ENCODE measurements around the gene CAB39L. TPM values are rescaled to one million over a fixed set of nuclear protein-coding genes. Genes with fewer than 3 reads are reported as not detected.

Gene CAB39L
- polyA plus RNA-seq, 1 donor from 2014 or later = 40.3 TPM

DNA sequence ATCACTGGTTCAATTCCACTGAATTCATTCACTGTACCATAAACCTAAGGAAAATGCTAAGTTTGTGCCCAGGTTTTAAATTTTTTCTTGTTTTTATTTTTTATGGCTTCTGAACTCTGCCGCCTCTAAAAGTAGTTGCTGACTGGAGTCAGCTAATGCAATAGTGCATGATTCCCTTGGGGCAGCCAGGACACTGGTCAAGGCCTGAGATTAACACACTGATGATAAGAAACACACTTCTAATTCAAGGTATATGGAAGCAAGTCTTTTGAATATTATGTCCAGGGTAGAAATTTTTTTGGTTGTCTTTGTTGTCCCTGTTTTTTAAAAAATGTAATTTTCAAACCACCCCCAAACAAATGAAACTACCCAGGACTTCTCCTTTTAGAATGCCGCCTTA lies 123.9 kb downstream of the CAB39L start:
- no peaks in the 10 kb centered on the region for H3K9me2 ChIP-seq (ENCODE audit: insufficient read depth, low read length)
- H3K9me3 ChIP-seq (ENCODE audit: low read length) = no peaks in the 10 kb centered on the region
- no peak overlapping the region for H3K27ac ChIP-seq (ENCODE audit: low read length)
- H2AFZ ChIP-seq (ENCODE audit: low read depth, low read length) = no peak overlapping the region
- no peaks in the 10 kb centered on the region for H3K36me3 ChIP-seq (ENCODE audit: insufficient read depth, low read length)
- H3K4me2 ChIP-seq (ENCODE audit: low read length) = no peak overlapping the region
- no peaks in the 10 kb centered on the region for H3K27me3 ChIP-seq (ENCODE audit: insufficient read depth, low read depth, low read length)
- no peak overlapping the region for H3K4me3 ChIP-seq (ENCODE audit: low read length)
- no peaks in the 10 kb centered on the region for H4K20me1 ChIP-seq (ENCODE audit: insufficient read depth)
- no peaks in the 10 kb centered on the region for H3K79me2 ChIP-seq (replicated peaks; ENCODE audit: insufficient read depth, low read length)
- TF ChIP-seq TAF1 (IDR thresholded peaks at IDR 0.05; ENCODE audit: low read depth) = no peak
- no peak for TF ChIP-seq MXI1 (conservative IDR thresholded peaks at IDR 0.05; ENCODE audit: poor library complexity, severe bottlenecking)
- TF ChIP-seq, protein P1, sequence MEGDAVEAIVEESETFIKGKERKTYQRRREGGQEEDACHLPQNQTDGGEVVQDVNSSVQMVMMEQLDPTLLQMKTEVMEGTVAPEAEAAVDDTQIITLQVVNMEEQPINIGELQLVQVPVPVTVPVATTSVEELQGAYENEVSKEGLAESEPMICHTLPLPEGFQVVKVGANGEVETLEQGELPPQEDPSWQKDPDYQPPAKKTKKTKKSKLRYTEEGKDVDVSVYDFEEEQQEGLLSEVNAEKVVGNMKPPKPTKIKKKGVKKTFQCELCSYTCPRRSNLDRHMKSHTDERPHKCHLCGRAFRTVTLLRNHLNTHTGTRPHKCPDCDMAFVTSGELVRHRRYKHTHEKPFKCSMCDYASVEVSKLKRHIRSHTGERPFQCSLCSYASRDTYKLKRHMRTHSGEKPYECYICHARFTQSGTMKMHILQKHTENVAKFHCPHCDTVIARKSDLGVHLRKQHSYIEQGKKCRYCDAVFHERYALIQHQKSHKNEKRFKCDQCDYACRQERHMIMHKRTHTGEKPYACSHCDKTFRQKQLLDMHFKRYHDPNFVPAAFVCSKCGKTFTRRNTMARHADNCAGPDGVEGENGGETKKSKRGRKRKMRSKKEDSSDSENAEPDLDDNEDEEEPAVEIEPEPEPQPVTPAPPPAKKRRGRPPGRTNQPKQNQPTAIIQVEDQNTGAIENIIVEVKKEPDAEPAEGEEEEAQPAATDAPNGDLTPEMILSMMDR (IDR thresholded peaks at IDR 0.05; ENCODE audit: poor library complexity, severe bottlenecking) = no peak
- TF ChIP-seq POLR2AphosphoS5 (IDR thresholded peaks at IDR 0.05) = no peak
- TF ChIP-seq EZH2 (IDR thresholded peaks at IDR 0.05; ENCODE audit: borderline replicate concordance, insufficient read depth, low read length, poor library complexity, severe bottlenecking) = no peak
- TF ChIP-seq, protein P2, sequence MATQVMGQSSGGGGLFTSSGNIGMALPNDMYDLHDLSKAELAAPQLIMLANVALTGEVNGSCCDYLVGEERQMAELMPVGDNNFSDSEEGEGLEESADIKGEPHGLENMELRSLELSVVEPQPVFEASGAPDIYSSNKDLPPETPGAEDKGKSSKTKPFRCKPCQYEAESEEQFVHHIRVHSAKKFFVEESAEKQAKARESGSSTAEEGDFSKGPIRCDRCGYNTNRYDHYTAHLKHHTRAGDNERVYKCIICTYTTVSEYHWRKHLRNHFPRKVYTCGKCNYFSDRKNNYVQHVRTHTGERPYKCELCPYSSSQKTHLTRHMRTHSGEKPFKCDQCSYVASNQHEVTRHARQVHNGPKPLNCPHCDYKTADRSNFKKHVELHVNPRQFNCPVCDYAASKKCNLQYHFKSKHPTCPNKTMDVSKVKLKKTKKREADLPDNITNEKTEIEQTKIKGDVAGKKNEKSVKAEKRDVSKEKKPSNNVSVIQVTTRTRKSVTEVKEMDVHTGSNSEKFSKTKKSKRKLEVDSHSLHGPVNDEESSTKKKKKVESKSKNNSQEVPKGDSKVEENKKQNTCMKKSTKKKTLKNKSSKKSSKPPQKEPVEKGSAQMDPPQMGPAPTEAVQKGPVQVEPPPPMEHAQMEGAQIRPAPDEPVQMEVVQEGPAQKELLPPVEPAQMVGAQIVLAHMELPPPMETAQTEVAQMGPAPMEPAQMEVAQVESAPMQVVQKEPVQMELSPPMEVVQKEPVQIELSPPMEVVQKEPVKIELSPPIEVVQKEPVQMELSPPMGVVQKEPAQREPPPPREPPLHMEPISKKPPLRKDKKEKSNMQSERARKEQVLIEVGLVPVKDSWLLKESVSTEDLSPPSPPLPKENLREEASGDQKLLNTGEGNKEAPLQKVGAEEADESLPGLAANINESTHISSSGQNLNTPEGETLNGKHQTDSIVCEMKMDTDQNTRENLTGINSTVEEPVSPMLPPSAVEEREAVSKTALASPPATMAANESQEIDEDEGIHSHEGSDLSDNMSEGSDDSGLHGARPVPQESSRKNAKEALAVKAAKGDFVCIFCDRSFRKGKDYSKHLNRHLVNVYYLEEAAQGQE (IDR thresholded peaks at IDR 0.05; ENCODE audit: borderline replicate concordance) = no peak
- no peak for TF ChIP-seq EP300 (conservative IDR thresholded peaks at IDR 0.05; ENCODE audit: poor library complexity, severe bottlenecking)
- no peak for TF ChIP-seq SMC3 (conservative IDR thresholded peaks at IDR 0.05; ENCODE audit: poor library complexity)
- TF ChIP-seq RAD21 (conservative IDR thresholded peaks at IDR 0.05) = no peak
- H3F3A ChIP-seq (ENCODE audit: insufficient read depth, low read length, poor library complexity, severe bottlenecking) = no peaks in the 10 kb centered on the region
- no peak overlapping the region for H3K9ac ChIP-seq (ENCODE audit: low read length)

DNA sequence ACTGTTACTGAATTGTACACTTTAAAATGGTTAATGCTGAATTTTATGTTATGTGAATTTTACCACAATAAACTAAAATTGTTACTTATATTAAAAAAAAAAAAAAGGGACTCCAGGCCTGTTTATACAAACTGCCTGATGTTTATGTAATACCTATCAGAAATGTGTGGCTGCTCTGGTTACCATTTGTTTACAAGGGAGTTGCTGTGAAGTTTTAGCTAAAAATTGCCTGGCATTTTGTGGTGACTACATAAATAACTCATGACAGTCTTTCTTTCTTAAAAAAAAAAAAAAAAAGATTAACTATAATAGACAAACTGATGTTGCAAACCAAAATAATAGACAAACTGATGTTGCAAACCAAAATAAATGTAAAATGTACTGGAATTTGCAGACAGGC lies 124.3 kb downstream of the CAB39L start:
- Histone ChIP-seq H3K27me3 (ENCODE audit: insufficient read depth, low read depth, low read length) (no peaks in the 10 kb centered on the region), H2AFZ (ENCODE audit: low read depth, low read length) (no peak overlapping the region), H4K20me1 (ENCODE audit: insufficient read depth) (no peaks in the 10 kb centered on the region), H3K9me2 (ENCODE audit: insufficient read depth, low read length) (no peaks in the 10 kb centered on the region), H3K27ac (ENCODE audit: low read length) (no peak overlapping the region), H3K4me3 (ENCODE audit: low read length) (no peak overlapping the region), H3K9me3 (ENCODE audit: low read length) (no peaks in the 10 kb centered on the region), H3K79me2 (replicated peaks; ENCODE audit: insufficient read depth, low read length) (no peaks in the 10 kb centered on the region), H3K9ac (ENCODE audit: low read length) (no peak overlapping the region), H3K36me3 (ENCODE audit: insufficient read depth, low read length) (no peaks in the 10 kb centered on the region), H3F3A (ENCODE audit: insufficient read depth, low read length, poor library complexity, severe bottlenecking) (no peaks in the 10 kb centered on the region), H3K4me2 (ENCODE audit: low read length) (no peak overlapping the region)
- TF ChIP-seq, protein P2 (IDR thresholded peaks at IDR 0.05; ENCODE audit: borderline replicate concordance) = no peak
- TF ChIP-seq, protein P1 (IDR thresholded peaks at IDR 0.05; ENCODE audit: poor library complexity, severe bottlenecking) = no peak
- TF ChIP-seq MXI1 (conservative IDR thresholded peaks at IDR 0.05; ENCODE audit: poor library complexity, severe bottlenecking) = no peak
- no peak for TF ChIP-seq EP300 (conservative IDR thresholded peaks at IDR 0.05; ENCODE audit: poor library complexity, severe bottlenecking)
- TF ChIP-seq RAD21 (conservative IDR thresholded peaks at IDR 0.05) = no peak
- no peak for TF ChIP-seq SMC3 (conservative IDR thresholded peaks at IDR 0.05; ENCODE audit: poor library complexity)
- TF ChIP-seq EZH2 (IDR thresholded peaks at IDR 0.05; ENCODE audit: borderline replicate concordance, insufficient read depth, low read length, poor library complexity, severe bottlenecking) = no peak
- no peak for TF ChIP-seq POLR2AphosphoS5 (IDR thresholded peaks at IDR 0.05)
- TF ChIP-seq TAF1 (IDR thresholded peaks at IDR 0.05; ENCODE audit: low read depth) = no peak
